Astrocyte of the spinal cord (primary cell): Measurements from ENCODE around the gene RANBP1.

Source experiments
- DNase-seq: peaks from one replicate; pipeline ENCODE4 v3.0.0; 2011; ENCODE audit warnings: low read depth, low spot score
- H3K4me3 ChIP-seq: 2 replicates; pipeline ENCODE4 v1.5.1; 2011; ENCODE audit warnings: low read depth, mild to moderate bottlenecking, low read length, moderate library complexity
- in situ Hi-C: cut with HindIII; loops from 2 replicates; pipeline ENCODE4 v1.10.0; 2017; ENCODE audit warnings: low sequenced_read_pairs
- TF ChIP-seq, protein P1 (sequence below): IDR thresholded peaks from 2 replicates; pipeline ENCODE4 v1.5.1; 2012; ENCODE audit warnings: low read depth, mild to moderate bottlenecking, low read length, inconsistent platforms

The RANBP1 gene

DNA sequence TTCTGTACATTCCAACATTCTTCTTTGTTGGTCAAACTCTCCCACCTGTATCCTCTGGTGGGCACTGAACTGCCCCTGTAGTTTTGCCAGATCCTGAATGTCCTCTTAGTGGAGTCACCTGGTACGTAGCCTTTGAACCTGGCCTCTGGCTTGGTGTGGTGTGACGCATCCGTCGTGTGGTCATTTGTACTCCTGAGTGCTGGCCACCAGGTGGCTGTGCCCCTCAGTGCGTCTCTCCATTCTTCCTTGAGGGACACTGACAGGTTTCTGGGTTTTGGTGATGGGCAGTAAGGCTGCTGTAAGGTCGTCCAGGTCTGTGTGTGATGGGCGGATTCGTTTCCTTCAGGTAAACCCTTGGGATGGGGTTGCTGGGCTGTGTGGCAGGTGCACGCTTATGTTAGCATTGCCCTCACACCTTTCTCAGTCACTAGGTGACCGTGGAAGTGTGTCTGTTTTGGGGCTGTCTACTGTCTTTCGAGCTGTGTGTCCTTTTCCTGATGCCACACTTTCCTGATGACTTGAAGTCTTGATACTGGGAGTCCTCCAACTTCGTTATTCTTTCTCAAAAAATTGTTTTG, 13.6 kb upstream of the RANBP1 start:
- TF ChIP-seq, protein P1, sequence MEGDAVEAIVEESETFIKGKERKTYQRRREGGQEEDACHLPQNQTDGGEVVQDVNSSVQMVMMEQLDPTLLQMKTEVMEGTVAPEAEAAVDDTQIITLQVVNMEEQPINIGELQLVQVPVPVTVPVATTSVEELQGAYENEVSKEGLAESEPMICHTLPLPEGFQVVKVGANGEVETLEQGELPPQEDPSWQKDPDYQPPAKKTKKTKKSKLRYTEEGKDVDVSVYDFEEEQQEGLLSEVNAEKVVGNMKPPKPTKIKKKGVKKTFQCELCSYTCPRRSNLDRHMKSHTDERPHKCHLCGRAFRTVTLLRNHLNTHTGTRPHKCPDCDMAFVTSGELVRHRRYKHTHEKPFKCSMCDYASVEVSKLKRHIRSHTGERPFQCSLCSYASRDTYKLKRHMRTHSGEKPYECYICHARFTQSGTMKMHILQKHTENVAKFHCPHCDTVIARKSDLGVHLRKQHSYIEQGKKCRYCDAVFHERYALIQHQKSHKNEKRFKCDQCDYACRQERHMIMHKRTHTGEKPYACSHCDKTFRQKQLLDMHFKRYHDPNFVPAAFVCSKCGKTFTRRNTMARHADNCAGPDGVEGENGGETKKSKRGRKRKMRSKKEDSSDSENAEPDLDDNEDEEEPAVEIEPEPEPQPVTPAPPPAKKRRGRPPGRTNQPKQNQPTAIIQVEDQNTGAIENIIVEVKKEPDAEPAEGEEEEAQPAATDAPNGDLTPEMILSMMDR, result no peak
- in situ Hi-C loops, result no loop called here
- no peak overlapping the region for H3K4me3 ChIP-seq
- no peak for DNase-seq

DNA sequence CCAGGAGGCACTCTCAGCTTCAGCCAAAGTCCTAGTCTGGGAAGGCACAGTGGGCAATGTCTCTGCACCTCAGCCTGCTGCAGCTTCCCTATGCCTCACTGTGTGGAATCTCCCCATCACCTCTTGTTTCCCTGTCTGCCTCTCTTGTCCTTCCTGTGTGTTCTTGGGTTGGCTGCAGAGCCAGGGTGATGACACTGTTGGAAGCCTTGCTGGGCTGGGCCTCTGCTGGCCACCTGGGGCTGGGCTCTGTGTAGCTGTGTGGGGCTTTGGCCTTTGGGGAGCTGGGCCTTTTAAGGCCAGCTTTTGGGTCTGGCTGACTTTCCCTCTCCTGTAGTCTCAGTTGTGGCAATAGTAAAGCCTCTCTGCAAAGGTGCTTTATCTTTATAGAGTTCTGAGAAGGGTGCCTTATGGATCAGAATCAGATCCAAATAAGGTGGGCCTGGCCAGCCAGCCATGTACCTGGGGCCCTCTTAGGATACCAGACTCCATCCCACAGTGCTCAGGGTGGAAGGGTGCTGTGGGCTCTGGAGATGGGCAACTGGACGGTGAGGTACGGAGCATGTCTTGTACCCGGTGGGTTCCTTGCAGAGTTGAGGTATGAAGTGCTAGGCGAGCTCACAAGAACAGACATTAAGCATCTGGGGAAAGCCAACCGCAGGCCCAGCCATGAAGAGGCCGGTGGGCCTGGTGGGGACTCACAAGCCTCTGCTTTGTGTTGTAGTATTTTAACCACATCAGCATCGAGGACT, 10.3 kb upstream of the RANBP1 start:
- in situ Hi-C loops, result no loop called here
- H3K4me3 ChIP-seq, result no peak overlapping the region
- TF ChIP-seq, protein P1, result no peak
- no peak for DNase-seq

DNA sequence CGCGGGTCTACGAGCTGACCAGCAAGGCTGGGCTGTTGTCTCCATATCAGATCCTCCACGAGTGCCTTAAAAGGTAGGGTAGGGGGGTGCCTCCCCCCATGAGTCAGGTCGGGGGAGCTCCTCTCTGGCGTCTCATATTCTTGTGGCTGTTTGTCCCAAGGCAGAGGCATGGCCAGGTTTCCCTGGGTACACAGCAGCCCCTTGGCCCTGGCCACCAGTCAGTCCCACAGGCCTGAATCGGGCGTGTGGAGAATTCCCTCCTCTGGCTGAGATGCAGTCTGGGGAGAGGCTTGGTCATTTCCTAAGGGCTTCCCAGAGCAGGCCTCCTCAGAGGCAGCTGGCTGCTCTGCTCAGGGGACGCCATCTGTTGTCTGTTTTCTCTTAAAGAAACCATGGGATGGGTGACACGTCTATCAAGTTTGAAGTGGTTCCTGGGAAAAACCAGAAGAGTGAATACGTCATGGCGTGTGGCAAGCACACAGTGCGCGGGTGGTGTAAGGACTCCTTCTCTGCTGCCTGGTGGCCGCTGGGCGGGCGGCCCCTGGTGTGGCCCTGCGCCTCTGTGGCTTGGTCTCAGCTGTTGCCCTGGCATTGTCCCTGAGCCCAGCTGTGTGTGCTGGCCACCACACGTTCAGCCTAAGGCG, 9.6 kb upstream of the RANBP1 start:
- no peak overlapping the region for H3K4me3 ChIP-seq
- TF ChIP-seq, protein P1, result no peak
- DNase-seq, result no peak
- in situ Hi-C loops, result no loop called here

DNA sequence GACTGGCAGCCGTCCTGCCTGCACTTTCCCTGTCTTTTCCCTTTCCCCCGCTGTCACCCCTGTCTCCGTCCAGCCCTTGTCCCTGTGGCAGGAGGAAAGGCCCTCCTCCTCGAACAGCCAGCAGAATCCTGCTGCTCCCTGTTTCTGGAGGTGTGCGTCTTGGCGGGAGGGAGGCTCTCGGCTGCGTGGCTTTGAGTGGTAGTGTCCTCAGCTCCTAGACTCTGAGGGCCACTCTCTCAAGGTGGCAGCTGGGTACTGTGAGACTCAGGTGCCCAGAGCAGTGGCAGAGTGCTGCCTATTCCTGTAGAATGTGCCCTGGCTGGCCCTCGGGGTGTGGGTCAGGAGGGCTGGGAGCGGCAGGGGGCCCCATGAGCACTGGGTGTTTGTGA, 9.1 kb upstream of the RANBP1 start:
- no peak overlapping the region for H3K4me3 ChIP-seq
- TF ChIP-seq, protein P1, result no peak
- DNase-seq, result no peak
- in situ Hi-C loops, result no loop called here

DNA sequence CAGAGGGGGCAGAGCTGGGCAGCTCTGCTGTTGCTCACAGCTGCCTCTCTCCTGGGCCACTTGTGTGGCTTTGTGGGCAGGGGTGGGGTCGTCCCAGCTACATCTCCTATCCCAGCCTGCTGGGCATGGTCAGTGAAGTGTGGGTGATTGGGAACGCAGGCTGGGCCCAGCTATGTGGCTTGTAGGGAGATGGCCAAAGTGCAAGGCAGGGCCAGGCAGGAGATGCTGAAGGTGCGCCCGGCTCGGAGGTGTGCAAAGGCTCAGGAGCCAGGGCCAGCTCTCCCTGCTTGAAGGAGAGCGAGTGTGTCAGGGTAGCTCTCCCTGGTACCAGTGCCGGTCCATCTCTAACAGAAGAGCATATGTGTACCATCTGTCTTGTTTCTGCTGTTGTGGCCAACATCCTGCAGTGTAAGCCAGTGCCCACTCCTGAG, 8.4 kb upstream of the RANBP1 start:
- in situ Hi-C loops, result no loop called here
- DNase-seq, result no peak
- TF ChIP-seq, protein P1, result no peak
- no peak overlapping the region for H3K4me3 ChIP-seq

DNA sequence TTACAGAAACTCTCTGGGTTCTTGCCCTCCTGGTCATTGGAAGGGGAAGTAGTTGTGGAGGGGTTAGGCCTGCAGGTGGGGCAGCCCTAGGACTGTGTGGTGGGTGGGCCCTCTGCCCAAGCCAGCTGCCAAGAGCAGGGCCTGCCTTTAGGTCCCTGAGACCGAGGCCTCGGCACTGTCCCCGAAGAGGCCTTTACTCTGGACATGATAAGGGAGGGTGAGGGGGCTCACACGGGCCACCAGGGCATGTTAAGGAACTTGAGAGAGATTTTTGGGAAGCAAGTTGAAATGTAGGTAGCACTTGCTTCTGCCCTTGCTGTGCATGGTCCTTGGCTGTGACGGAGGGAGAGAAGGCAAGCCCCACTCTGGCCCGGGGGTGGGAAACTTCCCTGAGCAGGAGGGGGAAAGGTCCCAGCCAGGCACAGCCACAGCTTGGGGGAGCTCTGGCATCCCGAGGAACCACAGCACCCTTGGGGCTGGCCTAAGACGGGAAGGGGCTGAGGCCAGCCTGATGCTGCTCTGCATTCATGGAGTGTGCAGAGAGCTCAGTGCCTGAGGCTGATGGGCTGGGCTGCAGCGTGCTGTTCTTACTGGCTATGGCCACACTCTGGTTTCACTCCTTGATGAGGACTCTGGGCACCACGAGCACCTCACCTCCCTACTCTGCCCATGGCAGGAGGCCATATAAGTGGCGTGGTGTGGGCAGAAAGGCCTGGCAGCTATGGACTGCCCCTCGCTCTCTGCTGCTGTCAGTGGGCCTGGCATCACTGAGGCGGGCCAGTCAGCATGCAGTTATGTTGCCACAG, 7.8 kb upstream of the RANBP1 start:
- no peak for DNase-seq
- TF ChIP-seq, protein P1, result no peak
- in situ Hi-C loops, result no loop called here
- H3K4me3 ChIP-seq, result no peak overlapping the region
